Breast epithelium (tissue), 3 donors: ENCODE data around the gene HDAC3.

Experiments
- POLR2AphosphoS5 ChIP-seq, 3 donors: sonication (generic); formaldehyde crosslinking; IDR thresholded peaks; one replicate each; pipeline ENCODE4 v1.6.1; 2017; ENCODE audit warnings: antibody characterized with exemption in 3 of 3
- TF ChIP-seq, protein P1 (sequence below), 3 donors: fragments of 450-650 bp; IDR thresholded peaks; one replicate each; pipeline ENCODE4 v1.5.1; 2016 to 2017; ENCODE audit warnings: antibody characterized with exemption in 3 of 3, mild to moderate bottlenecking in 3 of 3, moderate library complexity in 3 of 3

DNA sequence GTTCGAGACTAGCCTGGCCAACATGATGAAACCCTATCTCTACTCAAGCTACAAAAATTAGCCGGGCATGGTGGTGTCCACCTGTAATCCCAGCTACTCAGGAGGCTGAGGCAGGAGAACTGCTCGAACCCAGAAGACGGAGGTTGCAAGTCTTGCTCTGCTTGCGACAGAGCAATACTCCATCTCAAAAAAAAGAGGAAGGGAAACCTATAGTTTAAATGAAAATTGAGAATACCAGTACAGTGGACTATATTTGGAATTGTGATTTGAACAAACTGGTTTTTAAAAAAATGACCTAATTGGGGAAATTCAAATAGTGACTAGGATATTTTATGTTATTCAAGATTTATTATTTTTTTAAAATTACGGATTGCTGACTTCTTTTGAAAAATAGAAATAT lies 51.1 kb downstream of the HDAC3 start:
- TF ChIP-seq, protein P1, sequence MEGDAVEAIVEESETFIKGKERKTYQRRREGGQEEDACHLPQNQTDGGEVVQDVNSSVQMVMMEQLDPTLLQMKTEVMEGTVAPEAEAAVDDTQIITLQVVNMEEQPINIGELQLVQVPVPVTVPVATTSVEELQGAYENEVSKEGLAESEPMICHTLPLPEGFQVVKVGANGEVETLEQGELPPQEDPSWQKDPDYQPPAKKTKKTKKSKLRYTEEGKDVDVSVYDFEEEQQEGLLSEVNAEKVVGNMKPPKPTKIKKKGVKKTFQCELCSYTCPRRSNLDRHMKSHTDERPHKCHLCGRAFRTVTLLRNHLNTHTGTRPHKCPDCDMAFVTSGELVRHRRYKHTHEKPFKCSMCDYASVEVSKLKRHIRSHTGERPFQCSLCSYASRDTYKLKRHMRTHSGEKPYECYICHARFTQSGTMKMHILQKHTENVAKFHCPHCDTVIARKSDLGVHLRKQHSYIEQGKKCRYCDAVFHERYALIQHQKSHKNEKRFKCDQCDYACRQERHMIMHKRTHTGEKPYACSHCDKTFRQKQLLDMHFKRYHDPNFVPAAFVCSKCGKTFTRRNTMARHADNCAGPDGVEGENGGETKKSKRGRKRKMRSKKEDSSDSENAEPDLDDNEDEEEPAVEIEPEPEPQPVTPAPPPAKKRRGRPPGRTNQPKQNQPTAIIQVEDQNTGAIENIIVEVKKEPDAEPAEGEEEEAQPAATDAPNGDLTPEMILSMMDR (IDR thresholded peaks at IDR 0.05) = no peak
- no peak for TF ChIP-seq POLR2AphosphoS5 (IDR thresholded peaks at IDR 0.05)
